Activated naive CD4-positive, alpha-beta T cell (primary cell): Measurements from ENCODE around the gene PLCL1.

Experiments
- DNase-seq, 4 experiments: peaks; one replicate each; lab custom pipeline; 2025; lab: John Stamatoyannopoulos, UW

PLCL1 gene

DNA sequence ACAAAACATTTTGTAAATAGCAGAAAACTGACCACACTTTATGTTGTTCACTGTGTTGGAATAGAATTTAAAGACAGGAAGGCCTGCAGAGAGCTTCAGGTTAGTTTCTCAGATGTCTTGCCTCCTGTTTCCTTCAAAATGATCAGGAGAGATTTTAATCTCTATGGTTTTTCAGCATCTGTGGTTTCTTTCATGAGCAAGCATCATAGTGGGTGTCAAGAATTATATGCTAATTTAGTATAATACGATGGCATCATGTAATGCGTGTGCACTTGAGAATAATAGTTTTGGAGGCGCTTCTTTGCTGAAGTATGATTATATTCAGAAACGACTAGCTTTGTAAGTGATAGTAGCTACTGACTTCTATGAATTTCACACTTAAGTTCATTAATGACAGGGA is 149.9 kb downstream of the PLCL1 start:
- DNase-seq: no peak

DNA sequence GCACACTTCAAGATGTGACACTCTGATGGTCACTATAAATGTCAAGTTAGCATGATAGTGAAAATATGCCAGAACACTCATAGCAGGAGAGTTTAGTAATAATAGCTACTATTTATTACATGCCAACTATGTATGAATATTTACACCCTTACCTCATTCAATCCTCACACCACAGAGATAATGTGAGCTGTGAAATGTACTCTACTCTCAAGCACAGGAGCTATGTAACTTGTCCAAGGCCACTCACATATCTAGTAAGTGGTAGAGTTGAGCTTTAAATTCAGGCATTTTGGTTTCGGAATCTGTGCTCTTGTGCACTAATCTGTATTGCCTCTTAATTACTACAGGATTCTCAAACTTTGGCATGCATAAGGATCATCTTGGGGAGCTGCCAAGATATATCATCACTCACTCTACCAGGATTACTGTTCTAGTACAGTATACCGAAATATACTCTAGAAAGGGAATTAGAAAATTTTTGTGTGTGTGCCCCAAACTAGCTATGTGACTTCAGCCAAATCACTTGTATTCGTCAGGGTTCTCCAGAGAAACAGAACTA is 154.3 kb downstream of the PLCL1 start:
- no peak for DNase-seq

GRCh38 chr2:197959383-197959782 is 155.0 kb downstream of the PLCL1 start:
- DNase-seq: no peak

GRCh38 chr2:197960786-197961185 is 156.4 kb downstream of the PLCL1 start:
- no peak for DNase-seq

DNA sequence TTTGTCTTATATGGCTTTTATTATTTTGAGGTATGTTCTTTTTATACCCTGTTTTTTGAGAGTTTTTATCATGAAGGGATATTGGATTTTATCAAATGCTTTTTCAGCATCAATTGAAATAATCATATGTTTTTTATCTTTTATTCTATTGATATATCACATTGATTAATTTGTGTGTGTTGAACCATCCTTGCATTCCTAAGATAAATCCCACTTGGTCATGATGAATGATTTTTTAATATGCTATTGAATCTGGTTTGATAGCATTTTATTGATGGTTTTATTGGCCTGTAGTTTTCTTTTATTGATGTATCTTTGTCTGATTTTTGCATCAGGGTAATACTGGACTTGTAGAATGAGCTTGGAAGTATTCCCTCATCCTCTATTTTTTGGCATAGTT is 160.3 kb downstream of the PLCL1 start:
- no peak for DNase-seq

DNA sequence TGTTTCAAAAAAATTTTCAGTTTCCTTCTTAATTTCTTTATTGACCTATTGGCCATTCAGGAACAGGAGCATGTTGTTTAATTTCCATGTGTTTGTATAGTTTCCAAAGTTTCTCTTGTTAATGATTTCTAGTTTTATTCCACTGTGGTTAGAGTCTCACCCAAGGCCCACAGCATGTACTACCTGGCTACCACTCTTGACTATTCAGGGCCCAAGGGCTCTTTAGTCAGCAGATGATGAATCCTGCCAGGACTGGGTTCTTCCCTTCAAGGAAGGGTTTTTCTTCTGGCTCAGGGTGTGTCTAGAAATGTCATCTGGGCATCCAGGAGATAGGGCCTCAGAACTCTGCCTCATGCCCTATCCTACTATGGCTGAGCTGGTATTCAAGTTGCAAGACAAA is 161.4 kb downstream of the PLCL1 start:
- no peak for DNase-seq

DNA sequence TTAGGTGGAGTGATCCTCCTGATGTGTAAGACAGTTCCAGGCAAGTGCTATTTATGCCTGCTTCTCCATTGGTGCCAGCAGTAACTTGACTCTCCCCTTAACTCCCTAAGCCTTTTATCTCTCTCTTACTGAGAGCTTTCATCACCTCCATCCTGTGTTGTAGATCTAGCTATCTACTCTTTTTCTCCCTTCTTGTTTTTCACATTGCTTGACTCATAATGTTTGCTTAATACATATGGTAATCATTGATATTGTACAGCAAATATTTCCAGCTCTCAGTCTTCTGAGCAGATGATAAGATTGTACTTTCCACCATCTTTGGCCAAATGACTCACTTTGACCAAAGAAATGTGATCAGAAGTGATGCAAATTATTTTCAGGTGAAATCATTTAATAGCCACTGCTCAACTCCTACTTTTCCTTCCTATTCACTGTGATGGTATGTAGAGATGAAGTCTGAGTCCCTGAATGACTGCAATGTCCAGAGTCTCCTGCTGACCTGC is 165.0 kb downstream of the PLCL1 start:
- DNase-seq: no peak

DNA sequence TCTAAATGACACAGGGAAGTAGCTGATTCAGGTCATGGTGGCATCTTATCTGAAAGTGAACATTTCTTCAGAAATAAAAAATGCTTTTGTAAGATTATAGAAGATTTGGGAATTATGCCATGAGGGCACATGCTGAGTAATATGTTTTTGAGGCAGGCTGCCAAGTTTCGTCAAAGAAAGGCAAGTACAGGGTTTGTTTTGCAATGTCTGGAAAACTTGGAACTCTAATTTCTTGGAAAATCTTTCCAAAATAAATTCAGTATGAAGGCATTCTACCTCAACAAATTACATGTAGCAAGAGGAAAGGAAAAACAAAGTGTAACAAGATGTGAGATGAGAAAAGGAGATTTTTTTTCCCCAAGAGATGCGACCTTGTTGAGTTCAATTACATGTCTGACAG is 167.7 kb downstream of the PLCL1 start:
- DNase-seq: no peak

DNA sequence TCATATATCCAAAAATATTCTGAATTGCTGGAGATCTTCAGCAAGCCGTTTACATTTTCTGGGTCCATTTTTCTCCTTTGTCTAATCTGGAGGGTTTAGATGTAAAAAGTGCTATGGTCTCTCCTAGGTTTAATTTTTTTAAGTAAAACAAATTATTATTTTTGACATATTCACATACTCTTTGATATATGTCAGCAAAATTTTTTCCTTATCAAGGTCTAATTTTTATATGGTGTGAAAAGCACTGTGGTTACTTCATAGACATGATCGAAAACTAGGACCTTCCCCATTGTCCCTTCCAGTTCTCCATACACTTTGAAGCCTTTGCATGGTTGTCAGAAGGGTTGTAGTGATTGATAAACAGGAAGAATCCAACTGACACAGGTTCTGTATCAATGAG is 168.2 kb downstream of the PLCL1 start:
- no peak for DNase-seq

DNA sequence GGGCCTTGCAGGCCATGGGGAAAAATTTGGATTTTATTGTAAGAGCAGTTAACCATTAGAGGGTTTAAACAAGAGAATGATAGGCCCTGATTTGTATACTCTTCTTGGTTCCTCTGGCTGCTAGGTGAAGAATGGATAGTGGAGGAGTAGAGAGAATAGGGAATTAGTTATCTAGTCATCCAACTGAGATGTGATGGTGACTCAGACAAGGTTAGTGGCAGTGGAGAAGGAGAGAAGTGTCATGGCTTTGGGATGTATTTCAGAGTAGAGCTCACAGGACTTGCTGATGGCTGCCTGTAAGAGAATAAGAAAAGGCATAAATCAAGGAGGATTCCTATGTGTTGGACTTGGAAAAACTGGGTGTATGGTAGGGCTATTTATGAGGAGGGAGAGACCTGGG is 169.4 kb downstream of the PLCL1 start:
- no peak for DNase-seq

GRCh38 chr2:197975931-197976519 is 171.6 kb downstream of the PLCL1 start:
- DNase-seq: no peak

- DNase-seq: no peak
Measured at GRCh38 chr2:197978971-197979370, 174.6 kb downstream of the PLCL1 start.

GRCh38 chr2:197982565-197982964 is 178.2 kb downstream of the PLCL1 start:
- DNase-seq: no peak

GRCh38 chr2:197985029-197985638 is 180.7 kb downstream of the PLCL1 start:
- no peak for DNase-seq

- no peak for DNase-seq
Measured at GRCh38 chr2:197986977-197987376, 182.6 kb downstream of the PLCL1 start.

- no peak for DNase-seq
Measured at GRCh38 chr2:197990356-197990755, 186.0 kb downstream of the PLCL1 start.

DNA sequence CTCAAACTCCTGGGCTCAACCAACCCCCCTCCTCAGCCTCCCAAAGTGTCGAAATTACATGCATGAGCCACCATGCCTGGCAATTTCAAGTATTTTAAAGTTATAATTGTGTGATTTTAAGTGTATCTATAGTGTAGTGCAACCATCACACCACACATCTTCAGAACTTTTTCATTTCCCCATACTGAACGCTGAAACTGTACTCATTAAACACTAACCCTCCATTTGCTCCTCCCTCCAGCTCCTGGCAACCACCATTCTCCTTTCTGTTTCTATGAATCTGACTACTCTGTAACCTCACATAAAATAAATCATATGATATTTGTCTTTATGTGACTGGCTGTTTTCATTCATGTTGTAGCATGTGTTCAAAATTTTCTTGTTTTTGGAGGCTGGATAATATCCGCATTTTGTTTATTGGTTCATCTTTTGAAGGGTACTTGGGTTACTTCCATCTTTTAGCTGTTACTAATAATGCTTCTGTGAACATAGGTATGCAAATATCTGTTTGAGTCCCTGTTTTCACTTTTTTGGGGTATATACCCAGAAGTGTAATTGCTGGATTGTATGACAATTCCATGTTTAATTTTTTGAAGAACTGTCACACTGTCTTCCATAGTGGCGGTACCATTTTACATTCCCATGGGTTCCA is 188.2 kb downstream of the PLCL1 start:
- DNase-seq: no peak

DNA sequence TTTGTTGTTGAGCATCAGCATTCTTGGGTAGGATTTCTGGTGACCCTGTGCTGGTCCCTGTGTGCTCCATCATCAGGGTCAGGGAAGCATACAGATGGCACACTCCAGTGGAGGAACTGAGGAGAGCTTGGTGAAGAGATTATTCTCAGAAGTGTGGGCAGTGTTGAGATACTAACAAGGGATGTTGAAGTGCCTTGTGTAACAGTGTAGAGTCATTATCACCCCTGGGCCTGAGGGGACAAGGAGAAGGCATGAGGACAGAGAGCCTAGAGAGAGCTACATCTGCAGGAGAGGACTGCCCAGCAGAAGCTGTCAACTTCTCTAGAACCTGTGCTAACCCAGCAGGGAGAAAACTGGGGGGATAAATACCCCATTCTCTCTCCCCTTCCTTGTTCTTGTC is 189.0 kb downstream of the PLCL1 start:
- no peak for DNase-seq

DNA sequence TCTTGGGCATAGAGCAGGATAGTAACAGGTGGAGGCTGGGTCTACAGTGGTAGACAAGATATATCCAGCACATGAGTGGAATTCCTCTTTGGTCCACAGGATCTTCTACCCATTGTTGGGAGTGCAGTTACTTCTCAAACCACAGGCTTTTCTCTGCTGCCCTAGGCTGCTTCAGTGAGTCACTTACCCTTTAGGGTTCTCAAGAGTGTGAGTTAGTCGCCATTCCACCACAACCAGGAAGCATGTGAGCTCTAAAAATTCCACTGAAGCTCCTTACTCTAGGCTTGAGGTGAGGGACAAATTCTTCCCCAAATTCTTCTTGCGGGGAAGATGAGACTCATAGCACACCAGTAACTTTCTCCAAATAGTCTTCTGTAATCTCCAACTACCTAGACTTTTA is 189.4 kb downstream of the PLCL1 start:
- DNase-seq: no peak

DNA sequence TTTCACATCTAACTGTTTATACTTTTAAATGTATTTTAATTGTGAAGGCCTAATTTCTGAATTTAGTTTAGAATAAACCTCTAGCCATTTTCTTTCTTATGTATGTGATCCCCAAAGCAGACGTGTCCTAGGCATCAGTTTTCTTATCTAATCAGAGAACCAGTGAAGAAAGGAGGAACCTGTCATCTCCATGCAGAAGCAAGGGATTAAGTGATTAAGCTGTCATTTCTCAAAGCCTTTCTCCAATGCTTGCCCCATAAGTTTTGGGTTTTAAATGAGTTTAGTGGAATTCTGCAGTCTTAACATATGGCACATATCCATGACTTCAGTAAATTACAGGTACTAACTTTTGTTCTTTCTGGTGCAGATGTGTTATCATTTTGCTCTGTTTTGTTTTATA is 190.4 kb downstream of the PLCL1 start:
- no peak for DNase-seq

GRCh38 chr2:197996583-197996982 is 192.2 kb downstream of the PLCL1 start:
- no peak for DNase-seq

- no peak for DNase-seq
Measured at GRCh38 chr2:197997083-197997541, 192.7 kb downstream of the PLCL1 start.

GRCh38 chr2:197998702-197999101 is 194.3 kb downstream of the PLCL1 start:
- DNase-seq: no peak
